Activated CD8-positive, alpha-beta memory T cell treated with anti-CD3 and anti-CD28 coated beads, Interleukin-2, amount 50 U/mL, for 1 hour (primary cell): ENCODE data around the gene ILDR1.
"Not testable (repeated sequence)": the region's sequence is repeated elsewhere in the genome, so short reads cannot be mapped to it uniquely, and the experiment has no call there.

Experiments
- DNase-seq: peaks from one replicate; pipeline ENCODE4 v3.0.0-alpha.2; 2020; ENCODE audit errors: extremely low read depth

The ILDR1 gene

GRCh38 chr3:121943431-121943830 is 78.6 kb downstream of the ILDR1 start:
- DNase-seq, result no peak

GRCh38 chr3:121942116-121942786 is 79.8 kb downstream of the ILDR1 start:
- no peak for DNase-seq

GRCh38 chr3:121941592-121941991 is 80.5 kb downstream of the ILDR1 start:
- DNase-seq, result no peak

GRCh38 chr3:121938141-121938855 is 83.7 kb downstream of the ILDR1 start:
- DNase-seq, result not testable (repeated sequence)
